Measurements from ENCODE around the gene RIMBP3C. TPM values are rescaled to one million over a fixed set of nuclear protein-coding genes. Genes with fewer than 3 reads are reported as not detected.
"Not testable (repeated sequence)": the region's sequence is repeated elsewhere in the genome, so short reads cannot be mapped to it uniquely, and the experiment has no call there.

Gene RIMBP3C
- total and polyA plus RNA-seq, 2 donors (not counting 1 experiment from before 2014, with no cell fraction given) = 0.02 to 0.50 TPM

DNA sequence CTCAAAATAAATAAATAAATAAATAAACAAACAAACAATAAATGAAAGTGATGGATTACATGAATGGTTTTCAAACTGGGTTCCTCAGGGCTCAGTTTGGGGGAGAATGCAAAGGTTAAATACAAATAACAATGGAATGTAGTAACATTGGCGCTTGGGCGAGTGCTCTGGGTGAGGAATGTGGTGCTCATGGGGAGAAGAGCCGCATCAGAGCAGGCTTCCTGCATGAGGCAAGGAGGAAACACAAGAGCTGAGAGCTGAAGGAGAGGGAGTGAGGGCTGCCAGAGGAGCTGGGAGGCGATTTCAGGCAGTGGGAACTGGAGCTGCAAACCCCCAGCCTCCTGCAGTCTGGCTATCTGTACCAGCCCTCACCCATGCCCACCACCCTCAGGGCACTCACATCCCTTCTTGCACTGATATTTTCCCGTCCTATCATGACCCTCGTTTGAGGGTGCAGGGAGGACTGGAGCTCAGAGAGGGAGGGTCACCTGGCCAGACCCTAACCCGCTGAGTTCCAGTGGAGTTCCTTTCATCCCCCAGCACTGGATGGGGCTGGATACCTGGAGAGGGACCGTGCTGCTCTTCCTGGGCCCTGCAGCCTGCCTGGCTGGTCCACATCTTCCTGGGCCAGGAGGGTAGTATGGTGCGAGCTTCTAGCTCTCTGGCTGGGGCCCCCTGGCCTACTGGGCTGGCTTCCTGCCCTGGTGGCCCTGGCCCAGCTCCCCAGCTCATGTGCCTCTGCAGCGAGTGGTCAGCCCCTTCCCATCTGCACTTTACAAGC lies 8.3 kb upstream of the RIMBP3C start:
- not testable (repeated sequence) for H3K27me3 ChIP-seq (ENCODE audit: control insufficient read depth, insufficient read depth, low read length); H3K79me2 ChIP-seq (ENCODE audit: control insufficient read depth, insufficient read depth, low read length); H3K4me2 ChIP-seq (ENCODE audit: extremely low read depth, insufficient read depth, low read length); H3K9ac ChIP-seq (ENCODE audit: insufficient read depth, low read length); H4K20me1 ChIP-seq (ENCODE audit: control insufficient read depth, extremely low read depth, insufficient read depth, low read length); H3K36me3 ChIP-seq (ENCODE audit: control insufficient read depth, insufficient read depth, low read length); H3K9me3 ChIP-seq (ENCODE audit: control insufficient read depth, insufficient read depth, low read depth, low read length); H3K4me1 ChIP-seq (ENCODE audit: control insufficient read depth, extremely low read depth, insufficient read depth, low read length); H3K27ac ChIP-seq (ENCODE audit: insufficient read depth, low read length); H2AFZ ChIP-seq (ENCODE audit: low read length); H3K4me3 ChIP-seq (replicated peaks in 1 of 4; ENCODE audit: control extremely low read depth in 1 of 4, insufficient read depth in 1 of 4, low read depth in 3 of 4, low read length in 4 of 4); DNase-seq (ENCODE audit: low read depth in 2 of 2)

DNA sequence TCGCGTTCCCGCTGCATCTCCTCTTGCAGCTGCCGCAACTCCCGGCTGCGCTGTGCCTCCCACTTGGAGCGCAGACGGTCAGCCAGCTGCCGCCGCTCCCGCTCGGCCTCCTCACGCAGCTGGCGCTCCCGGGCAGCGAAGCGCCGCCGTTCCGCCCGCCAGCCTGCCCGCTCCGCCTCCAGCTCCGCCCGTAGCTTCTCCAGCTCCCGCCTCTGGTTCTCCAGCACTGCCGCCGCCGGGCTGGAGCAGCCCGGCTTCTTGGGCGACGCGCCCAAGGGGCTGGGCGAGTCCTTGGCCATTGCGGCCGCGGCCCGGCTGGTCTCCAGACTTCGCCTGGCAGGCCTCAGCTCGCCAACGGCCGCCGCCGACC lies 598 bp downstream of the RIMBP3C start:
- H4K20me1 ChIP-seq (ENCODE audit: control insufficient read depth, extremely low read depth, insufficient read depth, low read length); H3K4me1 ChIP-seq (ENCODE audit: control insufficient read depth, extremely low read depth, insufficient read depth, low read length); H3K27me3 ChIP-seq (ENCODE audit: control insufficient read depth, insufficient read depth, low read length); DNase-seq (ENCODE audit: low read depth in 2 of 2); H3K4me3 ChIP-seq (replicated peaks in 1 of 4; ENCODE audit: control extremely low read depth in 1 of 4, insufficient read depth in 1 of 4, low read depth in 3 of 4, low read length in 4 of 4); H3K36me3 ChIP-seq (ENCODE audit: control insufficient read depth, insufficient read depth, low read length); H3K4me2 ChIP-seq (ENCODE audit: extremely low read depth, insufficient read depth, low read length); H3K79me2 ChIP-seq (ENCODE audit: control insufficient read depth, insufficient read depth, low read length); H3K9me3 ChIP-seq (ENCODE audit: control insufficient read depth, insufficient read depth, low read depth, low read length); H3K27ac ChIP-seq (ENCODE audit: insufficient read depth, low read length); H3K9ac ChIP-seq (ENCODE audit: insufficient read depth, low read length); H2AFZ ChIP-seq (ENCODE audit: low read length): not testable (repeated sequence)

DNA sequence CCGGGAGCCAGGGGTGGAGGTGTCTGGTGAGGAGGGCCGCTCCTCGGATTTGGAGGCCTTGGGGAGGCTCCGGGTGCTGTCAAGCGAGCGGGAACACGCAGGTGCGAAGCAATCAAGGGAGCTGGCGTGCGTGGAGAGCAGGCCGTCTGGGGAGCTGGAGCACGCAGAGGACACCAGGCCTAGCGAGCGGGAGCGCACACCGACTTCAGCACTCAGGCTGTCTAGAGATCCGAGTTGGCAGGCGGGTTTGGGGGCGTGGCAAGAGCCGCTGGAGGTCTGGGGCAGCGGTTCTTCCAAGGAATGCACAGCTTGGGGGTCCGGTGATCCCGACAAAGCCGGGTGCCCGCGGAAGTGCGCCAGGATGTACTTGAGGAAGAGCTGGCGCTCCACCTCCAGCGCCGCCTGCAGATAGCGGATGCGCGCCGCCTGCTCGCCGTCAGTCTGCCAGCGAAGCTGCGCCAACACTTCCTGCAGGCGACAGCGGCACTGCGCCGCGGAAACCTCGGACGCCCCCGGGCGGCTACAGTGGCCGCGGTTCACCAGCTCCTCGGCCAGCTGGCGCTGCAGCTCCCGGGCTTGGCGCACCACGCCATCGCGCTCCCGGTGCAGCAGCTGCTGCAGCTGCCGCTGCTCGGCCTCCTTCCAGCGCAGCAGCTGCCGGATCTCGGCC lies 1.1 kb downstream of the RIMBP3C start:
- not testable (repeated sequence) for H3K27ac ChIP-seq (ENCODE audit: insufficient read depth, low read length); H3K9me3 ChIP-seq (ENCODE audit: control insufficient read depth, insufficient read depth, low read depth, low read length); H3K4me2 ChIP-seq (ENCODE audit: extremely low read depth, insufficient read depth, low read length); H3K27me3 ChIP-seq (ENCODE audit: control insufficient read depth, insufficient read depth, low read length); H3K4me1 ChIP-seq (ENCODE audit: control insufficient read depth, extremely low read depth, insufficient read depth, low read length); H2AFZ ChIP-seq (ENCODE audit: low read length); H3K79me2 ChIP-seq (ENCODE audit: control insufficient read depth, insufficient read depth, low read length); H3K36me3 ChIP-seq (ENCODE audit: control insufficient read depth, insufficient read depth, low read length); H3K4me3 ChIP-seq (replicated peaks in 1 of 4; ENCODE audit: control extremely low read depth in 1 of 4, insufficient read depth in 1 of 4, low read depth in 3 of 4, low read length in 4 of 4); H4K20me1 ChIP-seq (ENCODE audit: control insufficient read depth, extremely low read depth, insufficient read depth, low read length); DNase-seq (ENCODE audit: low read depth in 2 of 2); H3K9ac ChIP-seq (ENCODE audit: insufficient read depth, low read length)

DNA sequence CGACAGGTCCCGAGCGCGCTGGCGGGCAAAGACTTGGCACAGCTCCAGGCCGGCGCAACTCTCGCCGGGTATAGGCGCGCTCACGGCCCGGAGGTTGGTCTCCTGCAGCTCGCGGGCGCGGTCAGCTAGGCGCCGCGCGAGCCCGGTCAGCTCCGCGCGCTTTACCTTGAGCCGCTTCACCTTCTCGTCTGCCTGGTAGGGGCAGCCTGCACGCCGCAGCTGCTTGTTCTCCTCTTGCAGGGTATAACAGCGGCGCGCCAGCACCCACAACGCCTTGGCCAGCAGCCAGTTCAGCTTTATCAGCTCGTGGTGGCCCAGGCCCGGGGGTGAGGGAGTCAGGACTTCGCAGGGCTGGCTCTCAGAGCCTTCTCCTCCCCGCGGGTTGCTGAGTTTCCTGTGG lies 1.7 kb downstream of the RIMBP3C start:
- not testable (repeated sequence) for H3K4me3 ChIP-seq (replicated peaks in 1 of 4; ENCODE audit: control extremely low read depth in 1 of 4, insufficient read depth in 1 of 4, low read depth in 3 of 4, low read length in 4 of 4); H3K27me3 ChIP-seq (ENCODE audit: control insufficient read depth, insufficient read depth, low read length); H3K36me3 ChIP-seq (ENCODE audit: control insufficient read depth, insufficient read depth, low read length); H4K20me1 ChIP-seq (ENCODE audit: control insufficient read depth, extremely low read depth, insufficient read depth, low read length); H3K9ac ChIP-seq (ENCODE audit: insufficient read depth, low read length); H3K9me3 ChIP-seq (ENCODE audit: control insufficient read depth, insufficient read depth, low read depth, low read length); H3K27ac ChIP-seq (ENCODE audit: insufficient read depth, low read length); H3K79me2 ChIP-seq (ENCODE audit: control insufficient read depth, insufficient read depth, low read length); H3K4me2 ChIP-seq (ENCODE audit: extremely low read depth, insufficient read depth, low read length); H3K4me1 ChIP-seq (ENCODE audit: control insufficient read depth, extremely low read depth, insufficient read depth, low read length); DNase-seq (ENCODE audit: low read depth in 2 of 2); H2AFZ ChIP-seq (ENCODE audit: low read length)

DNA sequence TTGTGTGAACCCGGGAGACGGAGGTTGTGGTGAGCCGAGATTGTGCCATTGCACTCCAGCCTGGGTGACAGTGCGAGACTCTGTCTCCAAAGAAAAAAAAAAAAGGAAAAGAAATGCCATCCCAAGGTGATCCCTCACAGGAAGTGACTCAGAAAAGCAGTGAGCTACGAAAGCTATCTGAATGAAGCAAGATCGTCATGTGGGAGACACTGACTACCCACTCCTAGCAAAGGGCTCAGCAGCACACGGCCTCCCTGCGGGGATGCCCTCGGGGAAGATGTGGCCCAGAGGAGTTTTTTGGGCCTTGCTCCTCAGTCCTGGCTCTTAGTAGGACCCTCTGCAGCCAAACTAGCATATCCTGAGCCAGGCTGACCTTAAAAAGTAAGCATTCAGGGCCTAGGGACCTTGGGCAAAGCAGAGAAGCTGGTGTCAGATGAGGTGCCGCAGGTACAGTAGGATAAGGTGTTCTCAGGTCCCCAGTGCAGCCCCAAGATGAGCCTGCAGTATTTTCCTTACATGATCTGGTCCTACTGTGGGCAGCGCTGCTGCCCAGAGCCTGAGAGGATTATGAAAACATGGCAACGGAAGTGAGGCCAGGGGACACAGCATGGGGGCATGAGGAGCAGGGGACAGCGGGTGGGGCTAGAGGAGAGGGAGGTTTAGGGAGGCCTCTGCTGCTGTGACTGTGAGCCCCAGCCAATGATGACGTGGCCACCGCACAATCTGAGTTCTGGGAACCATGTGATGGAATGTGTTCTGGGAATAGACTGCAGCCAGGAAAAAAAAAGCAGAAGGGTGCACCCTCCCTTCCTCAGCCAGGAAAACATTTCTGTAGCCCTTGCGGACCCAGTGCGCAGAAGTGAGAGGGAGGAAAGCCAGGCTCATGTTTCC lies 6.6 kb downstream of the RIMBP3C start:
- H3K4me1 ChIP-seq (ENCODE audit: control insufficient read depth, extremely low read depth, insufficient read depth, low read length); H4K20me1 ChIP-seq (ENCODE audit: control insufficient read depth, extremely low read depth, insufficient read depth, low read length); H3K4me3 ChIP-seq (replicated peaks in 1 of 4; ENCODE audit: control extremely low read depth in 1 of 4, insufficient read depth in 1 of 4, low read depth in 3 of 4, low read length in 4 of 4); H3K4me2 ChIP-seq (ENCODE audit: extremely low read depth, insufficient read depth, low read length); H2AFZ ChIP-seq (ENCODE audit: low read length); DNase-seq (ENCODE audit: low read depth in 2 of 2); H3K9ac ChIP-seq (ENCODE audit: insufficient read depth, low read length); H3K27me3 ChIP-seq (ENCODE audit: control insufficient read depth, insufficient read depth, low read length); H3K79me2 ChIP-seq (ENCODE audit: control insufficient read depth, insufficient read depth, low read length); H3K36me3 ChIP-seq (ENCODE audit: control insufficient read depth, insufficient read depth, low read length); H3K9me3 ChIP-seq (ENCODE audit: control insufficient read depth, insufficient read depth, low read depth, low read length); H3K27ac ChIP-seq (ENCODE audit: insufficient read depth, low read length): not testable (repeated sequence)

- not testable (repeated sequence) for H3K36me3 ChIP-seq (ENCODE audit: control insufficient read depth, insufficient read depth, low read length); H3K9ac ChIP-seq (ENCODE audit: insufficient read depth, low read length); DNase-seq (ENCODE audit: low read depth in 2 of 2)
These were observed 11.4 kb downstream of the RIMBP3C start for GRCh38 chr22:21539862-21540261.

More at GRCh38 chr22:21539862-21540261, 11.4 kb downstream of the RIMBP3C start:
- not testable (repeated sequence) for H3K27ac ChIP-seq (ENCODE audit: insufficient read depth, low read length); H2AFZ ChIP-seq (ENCODE audit: low read length); H3K4me3 ChIP-seq (replicated peaks in 1 of 4; ENCODE audit: control extremely low read depth in 1 of 4, insufficient read depth in 1 of 4, low read depth in 3 of 4, low read length in 4 of 4); H3K4me1 ChIP-seq (ENCODE audit: control insufficient read depth, extremely low read depth, insufficient read depth, low read length); H4K20me1 ChIP-seq (ENCODE audit: control insufficient read depth, extremely low read depth, insufficient read depth, low read length); H3K27me3 ChIP-seq (ENCODE audit: control insufficient read depth, insufficient read depth, low read length); H3K4me2 ChIP-seq (ENCODE audit: extremely low read depth, insufficient read depth, low read length); H3K79me2 ChIP-seq (ENCODE audit: control insufficient read depth, insufficient read depth, low read length); H3K9me3 ChIP-seq (ENCODE audit: control insufficient read depth, insufficient read depth, low read depth, low read length)

All from fibroblast of lung (primary cell).